Measurements from ENCODE around the gene PTPRU.

The PTPRU gene

DNA sequence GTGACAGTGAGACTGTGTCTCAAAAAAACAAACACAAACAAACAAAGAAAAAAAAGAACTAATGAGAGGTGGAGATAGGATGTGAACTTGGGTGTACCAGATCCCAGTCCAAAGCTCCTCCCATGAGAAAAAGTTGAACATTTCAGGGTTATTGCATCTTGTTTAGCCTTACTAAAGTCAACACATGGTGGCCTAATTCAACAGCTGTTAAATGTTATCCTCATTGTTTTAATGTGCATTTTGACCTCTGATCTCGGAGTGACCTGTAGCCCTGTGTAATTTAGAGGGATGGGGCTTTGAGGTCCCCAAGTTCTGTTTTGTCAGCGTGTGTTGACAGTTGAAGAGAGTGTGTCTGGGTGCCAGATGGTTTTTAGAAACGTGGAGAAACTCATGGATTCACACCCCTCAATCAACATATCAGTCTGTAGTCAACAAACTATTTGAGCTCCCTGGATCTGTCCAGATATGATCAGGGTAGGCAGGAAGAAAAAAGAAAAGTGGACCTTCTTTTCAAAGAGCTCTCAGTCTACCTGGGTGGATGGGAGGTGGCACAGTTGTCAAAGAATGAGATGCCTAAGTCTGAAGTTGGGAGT lies 34.7 kb downstream of the PTPRU start:
- DNase-seq = no peak

DNA sequence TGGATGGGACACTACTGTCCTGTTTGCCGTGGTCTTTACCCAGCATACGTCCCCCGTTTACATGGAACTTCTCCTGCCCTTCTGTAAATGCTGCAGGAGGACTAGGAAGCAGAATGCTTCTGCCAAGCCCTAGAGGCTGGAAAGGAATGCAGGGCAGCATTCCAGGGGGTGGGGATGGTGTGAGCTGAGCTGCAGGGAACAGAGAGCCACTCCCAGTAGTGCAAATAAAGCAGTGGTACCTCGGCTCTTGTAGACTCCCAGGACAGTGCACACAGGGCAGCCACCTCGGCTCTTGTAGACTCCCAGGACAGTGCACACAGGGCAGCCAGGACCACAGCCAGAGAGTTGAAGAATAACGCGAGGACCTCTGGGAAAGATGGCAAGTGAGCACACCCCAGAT lies 35.4 kb downstream of the PTPRU start:
- no peak for DNase-seq

DNA sequence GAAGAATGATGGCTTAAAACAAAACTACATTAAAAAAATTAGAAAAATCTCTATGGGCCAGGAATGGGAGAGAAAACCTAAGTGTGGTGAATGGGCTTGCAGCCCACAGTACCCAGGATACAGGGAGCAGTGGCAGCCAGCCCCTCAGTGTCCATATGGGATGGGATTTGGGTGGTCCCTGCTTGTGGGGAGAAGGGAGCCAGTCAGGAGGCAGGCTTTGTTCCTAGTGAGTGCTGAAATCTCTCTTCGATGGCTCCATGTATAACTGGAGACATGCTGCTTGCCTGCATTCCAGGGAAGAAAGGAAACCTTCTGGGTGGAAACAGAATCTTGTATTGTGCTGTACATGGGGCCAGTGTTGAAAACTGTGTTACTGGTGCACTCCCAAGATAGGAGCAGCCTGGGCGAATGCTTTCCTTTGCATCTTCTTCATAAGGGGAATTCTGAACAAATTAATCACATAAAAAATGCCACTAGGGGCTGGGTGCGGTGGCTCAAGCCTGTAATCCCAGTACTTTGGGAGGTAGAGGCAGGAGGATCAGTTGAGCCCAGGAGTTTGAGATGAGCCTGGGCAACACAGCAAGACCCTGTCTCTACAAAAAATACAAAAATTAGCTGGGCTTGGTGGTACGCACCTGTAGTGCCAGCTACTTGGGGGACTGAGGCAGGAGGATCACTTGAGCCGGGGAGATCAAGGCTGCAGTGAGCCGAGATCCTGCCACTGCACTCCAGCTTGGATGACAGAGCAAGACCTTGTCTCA lies 36.0 kb downstream of the PTPRU start:
- no peak for DNase-seq

DNA sequence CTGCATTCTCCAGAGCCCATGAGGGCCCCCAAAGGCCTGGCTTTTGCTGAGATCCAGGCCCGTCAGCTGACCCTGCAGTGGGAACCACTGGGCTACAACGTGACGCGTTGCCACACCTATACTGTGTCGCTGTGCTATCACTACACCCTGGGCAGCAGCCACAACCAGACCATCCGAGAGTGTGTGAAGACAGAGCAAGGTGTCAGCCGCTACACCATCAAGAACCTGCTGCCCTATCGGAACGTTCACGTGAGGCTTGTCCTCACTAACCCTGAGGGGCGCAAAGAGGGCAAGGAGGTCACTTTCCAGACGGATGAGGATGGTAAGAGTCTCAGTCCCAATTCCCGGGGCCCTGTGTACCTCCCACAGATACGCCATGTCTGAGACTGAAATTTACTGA lies 39.1 kb downstream of the PTPRU start:
- no peak for DNase-seq

DNA sequence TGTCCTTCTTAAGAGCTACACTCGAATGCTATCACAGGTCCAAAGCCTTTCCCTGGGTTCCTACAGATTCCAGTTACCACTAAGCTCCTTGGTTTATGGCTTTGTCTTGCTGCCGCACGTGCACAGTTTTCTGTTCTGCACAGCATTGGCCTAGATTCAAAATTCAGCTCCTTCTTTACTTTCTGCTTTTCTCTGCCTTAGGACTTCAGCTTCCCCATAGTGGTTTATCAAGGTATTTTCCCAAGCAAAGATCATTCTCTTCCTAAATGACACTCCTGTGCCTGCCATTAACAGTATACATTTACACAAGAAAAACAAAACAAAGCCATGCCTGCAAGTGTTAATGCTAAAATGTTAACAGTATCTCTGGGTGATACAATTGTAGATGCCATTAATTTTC lies 41.8 kb downstream of the PTPRU start:
- no peak for DNase-seq

DNA sequence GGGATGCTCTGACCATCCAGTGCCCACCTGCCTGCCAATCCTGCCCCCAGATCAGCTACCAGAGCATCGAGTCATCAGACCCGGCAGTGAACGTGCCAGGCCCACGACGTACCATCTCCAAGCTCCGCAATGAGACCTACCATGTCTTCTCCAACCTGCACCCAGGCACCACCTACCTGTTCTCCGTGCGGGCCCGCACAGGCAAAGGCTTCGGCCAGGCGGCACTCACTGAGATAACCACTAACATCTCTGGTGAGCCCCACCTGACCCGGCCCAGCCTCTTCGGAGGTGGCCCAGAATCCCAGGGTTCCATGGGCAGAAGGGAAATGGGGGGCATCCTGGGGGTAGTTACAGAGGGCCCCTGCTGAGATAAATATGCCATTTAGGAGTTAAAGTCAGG lies 43.1 kb downstream of the PTPRU start:
- DNase-seq = no peak

DNA sequence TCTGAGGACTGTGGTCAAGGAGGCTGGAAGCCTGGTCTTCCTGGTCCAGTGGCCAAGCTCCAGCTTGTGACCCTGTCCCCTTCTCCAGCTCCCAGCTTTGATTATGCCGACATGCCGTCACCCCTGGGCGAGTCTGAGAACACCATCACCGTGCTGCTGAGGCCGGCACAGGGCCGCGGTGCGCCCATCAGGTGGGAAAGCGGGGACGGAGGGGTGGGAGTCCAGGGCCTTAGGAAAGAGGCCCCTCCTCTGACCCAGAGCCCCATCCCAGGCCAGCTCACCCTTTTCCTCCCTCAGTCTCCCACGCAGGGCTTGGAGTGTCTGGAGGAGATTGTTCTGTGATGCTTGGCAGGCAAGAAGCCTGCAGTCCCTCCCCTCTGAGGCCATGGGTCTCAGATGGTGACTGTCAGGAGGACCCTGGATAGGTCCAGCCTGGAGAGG lies 43.6 kb downstream of the PTPRU start:
- no peak for DNase-seq

DNA sequence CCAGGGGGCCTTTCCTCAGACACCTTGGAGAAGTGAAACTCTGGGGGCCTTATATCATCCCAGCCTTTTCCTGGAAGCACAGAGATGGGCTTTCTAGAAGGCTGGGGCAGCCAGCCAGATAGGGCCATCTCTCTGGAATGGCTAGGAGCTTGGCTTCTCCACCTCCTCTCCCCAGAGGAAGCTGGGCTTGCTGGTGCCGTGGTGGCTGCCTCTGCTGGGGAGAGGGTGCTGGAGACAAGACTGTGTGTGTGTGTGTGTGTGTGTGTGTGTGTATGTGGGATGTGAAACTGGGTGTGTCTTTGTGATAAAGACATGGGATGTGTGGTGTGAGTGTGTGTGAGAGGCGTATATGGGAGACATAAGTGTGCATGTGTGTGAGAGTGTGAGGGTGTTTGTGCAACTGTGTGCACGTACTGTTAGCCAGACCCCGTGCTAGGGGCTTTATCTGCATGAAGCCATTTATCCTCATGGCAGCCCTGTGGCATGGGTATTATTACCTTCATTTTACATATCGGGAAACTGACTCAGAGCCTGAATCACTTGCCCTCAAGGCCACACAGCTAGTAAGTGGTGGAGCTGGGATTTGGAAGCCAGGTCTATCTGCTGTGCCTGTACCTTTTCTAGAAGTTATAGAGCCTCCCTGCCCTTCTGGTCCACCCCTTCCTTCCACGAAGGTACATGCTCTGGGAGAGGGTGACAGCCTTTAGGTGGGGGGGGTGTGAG lies 44.2 kb downstream of the PTPRU start:
- no peak for DNase-seq

DNA sequence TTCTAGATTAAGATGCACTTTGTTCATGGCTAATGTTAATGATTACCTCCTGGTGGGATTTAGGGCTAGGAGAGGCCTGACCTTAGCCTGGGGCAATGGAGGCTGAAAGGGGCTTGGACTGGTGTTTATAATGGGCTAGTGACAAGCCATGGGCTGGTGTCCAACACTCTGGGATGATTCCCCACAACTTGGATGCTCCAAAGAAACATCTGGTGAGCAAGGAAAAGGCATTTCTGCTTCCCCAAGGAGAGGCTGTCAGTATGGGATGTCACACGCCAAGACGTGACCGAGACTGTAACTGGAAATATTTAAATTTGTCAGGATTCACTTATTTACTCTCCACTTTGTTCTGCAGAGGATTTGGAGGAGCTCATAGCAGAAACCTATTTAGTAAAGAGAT lies 45.2 kb downstream of the PTPRU start:
- no peak for DNase-seq

DNA sequence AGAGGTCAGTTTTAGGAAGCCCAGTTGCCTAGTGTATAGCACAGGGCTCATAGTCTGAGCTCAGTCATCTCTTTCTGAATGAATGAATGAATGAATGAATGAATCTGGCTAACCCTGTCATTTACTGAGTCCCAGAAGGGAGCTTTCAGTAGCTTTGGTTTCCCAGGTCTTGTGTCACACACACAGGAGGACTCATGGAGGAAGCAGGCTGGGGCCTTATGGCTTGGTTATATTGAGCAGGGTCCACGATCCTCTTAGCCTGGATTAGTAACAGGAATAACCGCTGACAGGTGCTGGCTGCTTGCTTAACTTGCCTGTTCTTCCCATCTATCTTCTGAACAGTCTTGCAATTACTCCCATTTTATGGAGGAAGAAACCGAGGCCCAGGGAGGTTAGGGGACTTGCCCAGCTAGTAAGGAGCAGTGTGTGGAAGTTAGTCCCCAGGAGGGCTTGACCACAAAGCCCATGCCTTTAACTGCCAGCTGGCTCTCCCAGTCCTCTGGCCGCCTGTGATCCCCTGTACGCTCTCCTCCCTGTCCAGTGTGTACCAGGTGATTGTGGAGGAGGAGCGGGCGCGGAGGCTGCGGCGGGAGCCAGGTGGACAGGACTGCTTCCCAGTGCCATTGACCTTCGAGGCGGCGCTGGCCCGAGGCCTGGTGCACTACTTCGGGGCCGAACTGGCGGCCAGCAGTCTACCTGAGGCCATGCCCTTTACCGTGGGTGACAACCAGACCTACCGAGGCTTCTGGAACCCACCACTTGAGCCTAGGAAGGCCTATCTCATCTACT lies 46.0 kb downstream of the PTPRU start:
- no peak for DNase-seq

DNA sequence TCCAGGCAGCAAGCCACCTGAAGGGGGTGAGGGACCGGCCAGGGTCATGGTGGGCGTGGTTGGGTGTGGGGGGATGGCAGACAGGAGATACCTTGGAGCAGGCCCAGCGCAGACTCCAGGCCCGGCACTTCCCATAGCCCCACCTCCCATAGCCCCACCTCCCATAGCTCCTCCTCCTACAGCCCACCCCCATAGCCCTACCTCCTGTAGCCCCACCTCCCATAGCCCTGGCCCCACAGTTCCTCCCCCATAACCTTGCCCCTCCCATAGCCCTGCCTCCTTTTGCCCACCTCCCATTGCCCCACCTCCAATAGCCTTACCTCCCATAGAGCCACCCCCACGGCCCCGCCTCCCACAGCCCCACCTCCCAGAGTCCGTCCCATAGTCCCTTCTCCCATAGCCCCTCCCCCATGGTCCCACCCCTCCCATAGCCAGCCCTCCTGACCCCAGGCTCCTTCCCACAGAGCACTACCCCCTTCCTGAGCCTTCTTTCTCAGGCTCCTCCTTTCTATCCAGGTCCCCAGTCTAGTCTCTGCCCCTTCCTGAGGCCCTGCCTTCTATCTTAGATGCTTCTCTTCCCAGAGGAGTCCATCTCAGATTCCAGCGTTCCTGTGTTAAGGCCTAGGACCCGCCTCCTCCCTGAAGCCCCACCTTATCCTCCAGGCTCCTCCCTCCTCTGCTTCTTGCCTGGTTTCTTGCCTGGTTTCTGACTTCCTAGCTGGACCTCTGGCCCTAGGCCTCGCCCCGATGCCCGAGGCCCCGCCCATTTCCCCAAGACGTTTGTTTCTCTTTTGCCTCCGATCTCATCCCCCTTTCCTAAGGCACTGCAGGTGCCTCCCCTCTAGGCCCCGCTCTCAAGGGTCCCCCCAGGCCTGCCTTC lies 46.8 kb downstream of the PTPRU start:
- DNase-seq = no peak

DNA sequence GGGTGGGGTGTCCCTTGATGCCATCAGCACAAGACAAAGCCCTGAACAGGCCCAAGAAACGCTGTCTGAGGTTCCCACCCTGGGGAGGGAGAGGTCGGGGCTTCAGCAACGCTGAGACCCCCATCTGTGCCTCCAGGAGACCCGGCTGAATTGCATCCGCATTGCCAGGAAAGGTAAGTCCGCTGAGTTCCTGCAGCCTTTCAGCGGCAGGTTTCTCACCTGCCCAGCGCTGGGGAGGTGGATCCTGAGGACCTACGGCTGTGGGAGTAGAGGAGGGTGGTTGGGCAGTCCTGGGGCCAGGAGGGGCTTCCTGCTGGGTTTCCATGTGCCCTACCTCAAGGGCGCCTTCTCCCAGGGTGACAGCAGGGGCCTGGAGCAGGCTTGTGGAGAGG lies 47.5 kb downstream of the PTPRU start:
- DNase-seq = no peak

DNA sequence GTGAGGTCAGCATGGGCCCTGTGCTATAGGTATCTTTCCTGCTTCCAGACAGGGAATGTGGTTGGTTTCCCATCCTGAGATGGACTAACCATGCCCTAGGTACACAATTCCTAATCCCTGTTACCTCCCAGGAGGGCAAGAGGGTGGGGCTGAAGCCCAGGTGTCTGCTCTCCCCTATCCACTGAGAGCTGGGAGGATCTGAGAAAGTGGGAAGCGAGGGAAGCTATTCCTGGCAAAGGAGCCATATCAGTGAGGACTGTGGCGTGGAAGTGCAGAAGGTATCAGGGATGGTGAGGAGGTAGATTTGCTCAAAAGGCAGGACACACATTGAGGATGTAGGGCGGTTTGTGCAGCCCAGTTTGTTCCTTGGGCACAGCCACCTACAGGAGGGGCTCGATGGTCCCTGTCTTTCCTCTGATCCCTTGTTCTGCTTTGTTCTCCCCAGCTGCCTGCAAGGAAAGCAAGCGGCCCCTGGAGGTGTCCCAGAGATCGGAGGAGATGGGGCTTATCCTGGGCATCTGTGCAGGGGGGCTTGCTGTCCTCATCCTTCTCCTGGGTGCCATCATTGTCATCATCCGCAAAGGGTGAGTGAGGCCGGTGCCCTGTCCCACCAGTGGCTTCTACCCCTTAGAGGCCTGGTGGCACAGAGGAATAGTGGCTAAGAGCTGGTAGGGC lies 48.1 kb downstream of the PTPRU start:
- DNase-seq = no peak

DNA sequence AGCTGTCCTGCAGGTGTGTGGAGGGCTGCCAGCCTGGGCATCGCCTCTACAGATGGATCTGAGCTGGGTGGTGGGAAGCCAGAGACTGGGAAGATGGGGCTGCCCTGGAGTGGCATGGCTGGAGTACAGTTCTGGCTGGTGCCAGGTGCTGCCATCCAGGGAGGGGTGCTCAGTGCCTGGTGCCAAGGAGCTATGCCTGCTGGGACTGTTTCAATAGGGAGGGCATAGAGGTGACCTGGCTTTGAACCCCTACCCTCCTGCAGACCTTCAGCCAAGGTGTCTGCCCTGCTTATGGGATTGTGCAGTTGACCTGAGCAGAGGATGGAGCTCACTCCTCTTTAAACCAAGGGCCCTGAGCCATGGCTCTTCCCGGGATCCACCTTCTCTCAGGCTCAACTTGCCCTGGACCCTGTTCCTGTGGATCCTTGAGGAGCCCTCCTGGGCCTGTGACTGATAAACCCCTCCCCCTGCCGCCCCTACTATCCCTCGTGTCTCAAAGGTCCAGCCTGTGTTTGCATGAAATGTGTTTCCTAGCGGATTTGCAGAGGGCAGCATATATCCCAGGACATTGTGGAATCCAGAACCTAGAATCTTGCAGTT lies 48.7 kb downstream of the PTPRU start:
- no peak for DNase-seq

DNA sequence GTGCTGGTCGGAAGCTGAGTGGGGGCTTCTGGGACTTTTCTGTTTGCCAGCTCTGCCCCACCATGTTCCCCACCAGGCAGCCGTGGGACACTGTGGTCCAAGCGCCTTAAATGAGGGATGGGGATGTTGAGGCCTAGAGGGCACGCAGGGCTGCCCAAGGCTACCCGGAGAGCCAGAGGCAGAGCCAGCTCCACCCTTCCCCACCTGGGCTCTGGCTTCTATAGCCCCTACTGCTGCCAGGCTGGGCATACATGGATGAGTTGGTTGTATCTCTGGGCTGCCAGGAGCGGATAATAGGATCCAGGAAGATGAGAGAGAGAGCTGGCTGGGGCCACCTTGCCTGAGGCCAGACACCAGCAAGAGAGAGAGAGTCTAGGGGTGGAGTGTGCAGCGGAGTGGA lies 49.4 kb downstream of the PTPRU start:
- no peak for DNase-seq

DNA sequence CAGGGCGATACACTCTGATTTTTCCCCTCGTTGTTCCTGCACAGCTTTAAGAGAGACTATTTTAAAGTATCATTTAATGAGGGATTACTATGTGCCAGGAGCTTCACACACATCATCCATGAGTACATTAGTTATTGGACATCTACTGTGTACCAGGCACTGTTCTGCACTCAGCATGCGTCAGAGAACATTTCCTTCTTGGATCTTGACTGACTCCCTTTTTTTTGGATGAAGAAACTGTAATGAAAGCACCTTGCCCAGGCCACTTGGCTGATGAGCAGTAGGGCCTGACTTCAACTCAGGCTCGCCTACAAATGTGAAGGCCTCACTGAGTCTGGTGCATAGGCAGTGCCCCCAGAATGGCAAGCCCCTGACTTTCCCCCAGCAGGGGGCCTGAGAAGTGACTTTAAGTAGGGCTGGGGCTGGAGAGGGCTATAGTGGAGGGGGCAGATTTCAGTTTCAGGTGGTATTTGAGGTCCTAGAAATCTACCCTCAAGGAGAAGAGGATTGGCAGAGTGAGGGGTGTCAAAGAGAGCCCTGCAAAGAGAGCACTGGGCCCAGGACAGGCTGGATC lies 50.0 kb downstream of the PTPRU start:
- DNase-seq = no peak

DNA sequence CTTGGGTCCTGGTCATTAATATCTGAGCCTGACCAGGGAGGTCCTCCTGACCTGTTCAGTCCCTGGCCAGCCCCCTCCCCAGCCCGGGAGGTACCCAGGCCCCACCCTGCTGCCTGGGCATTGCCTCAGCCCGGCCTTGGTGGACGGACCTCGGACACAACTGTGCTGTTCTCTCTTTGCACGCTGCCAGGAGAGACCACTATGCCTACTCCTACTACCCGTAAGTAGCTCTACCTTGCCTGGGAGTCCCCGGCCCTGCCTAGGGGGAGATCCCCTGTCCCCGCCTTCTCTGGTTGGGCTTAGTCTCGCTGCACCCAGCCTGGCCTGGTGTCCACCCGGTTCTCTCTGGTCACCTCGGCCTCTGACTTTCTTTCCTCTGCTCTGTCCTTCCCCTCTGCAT lies 53.2 kb downstream of the PTPRU start:
- no peak for DNase-seq

DNA sequence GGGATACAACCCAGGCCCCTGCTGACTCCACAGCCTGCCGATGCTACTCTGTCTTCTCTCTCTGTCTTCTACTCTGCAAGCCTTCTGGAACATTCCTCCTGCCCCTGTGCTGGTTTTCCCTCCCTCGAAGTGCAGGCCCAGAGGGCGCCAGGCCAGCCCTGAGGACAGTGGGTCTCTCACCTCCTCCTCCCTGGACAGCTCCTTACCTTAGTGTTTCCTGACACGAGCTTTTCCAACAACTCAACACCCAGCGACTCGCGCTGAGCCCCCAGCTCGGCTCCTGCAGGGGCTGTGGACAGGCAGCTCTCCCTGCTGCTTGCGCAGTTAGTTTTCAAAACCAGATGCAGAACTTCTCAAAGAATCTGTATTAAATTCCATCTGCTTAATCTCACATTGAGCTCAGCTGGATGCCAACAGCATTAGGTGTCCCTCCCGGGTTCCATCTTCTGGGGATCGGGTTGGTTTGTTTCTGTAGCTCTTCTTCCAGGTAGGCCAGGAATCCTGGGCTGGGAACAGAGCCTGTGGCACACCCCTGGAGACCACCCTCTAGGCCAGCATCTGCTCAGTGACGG lies 54.2 kb downstream of the PTPRU start:
- DNase-seq = no peak

DNA sequence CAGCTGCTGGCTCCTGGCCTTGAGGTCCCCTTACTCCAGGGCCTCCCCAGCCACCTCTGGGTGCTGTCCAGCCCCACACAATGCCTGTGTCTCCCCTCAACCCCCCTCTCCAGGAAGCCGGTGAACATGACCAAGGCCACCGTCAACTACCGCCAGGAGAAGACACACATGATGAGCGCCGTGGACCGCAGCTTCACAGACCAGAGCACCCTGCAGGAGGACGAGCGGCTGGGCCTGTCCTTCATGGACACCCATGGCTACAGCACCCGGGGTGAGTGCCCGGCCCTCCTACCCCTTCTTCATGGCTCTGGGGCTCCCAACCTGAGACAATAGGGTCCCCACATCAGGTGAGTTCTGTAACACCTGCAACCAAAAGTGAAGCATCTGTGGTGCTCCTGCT lies 55.4 kb downstream of the PTPRU start:
- no peak for DNase-seq

DNA sequence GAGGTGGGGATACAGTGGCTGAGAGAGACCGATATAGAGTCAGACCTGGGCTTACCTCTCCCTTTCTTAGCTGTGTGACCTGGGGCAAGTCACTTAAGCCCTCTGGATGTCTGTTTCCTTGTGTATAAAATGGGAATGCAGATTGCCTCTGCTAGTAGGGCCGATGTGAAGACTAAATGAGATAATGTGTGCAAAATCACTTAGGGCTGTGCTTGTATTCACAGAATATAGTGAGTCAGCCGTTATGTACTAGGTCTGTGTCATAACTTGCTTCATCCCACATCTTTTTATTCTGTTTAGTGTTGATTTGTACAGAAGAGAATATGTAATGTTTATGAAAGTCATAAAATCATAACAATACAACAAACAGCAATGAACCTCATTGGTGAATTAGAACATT lies 56.0 kb downstream of the PTPRU start:
- no peak for DNase-seq

DNA sequence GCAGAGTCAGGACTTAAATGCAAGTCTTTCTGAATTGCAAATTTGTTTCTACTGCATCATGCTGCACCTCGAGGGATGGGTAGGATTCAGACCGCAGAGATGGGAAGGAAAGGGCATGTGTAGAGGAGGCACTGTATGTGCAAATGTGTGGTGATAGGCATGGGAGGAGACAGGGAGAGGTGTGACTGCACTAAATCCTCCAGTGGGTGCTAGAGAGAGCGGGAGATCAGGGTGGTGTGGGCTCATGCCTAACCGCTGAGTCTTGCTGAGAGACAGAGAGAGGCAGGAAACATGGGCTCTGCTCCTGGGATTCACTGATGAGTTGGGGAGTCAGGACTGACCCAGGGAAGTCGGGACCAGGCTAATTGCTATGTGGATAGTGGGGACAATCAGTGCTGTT lies 61.1 kb downstream of the PTPRU start:
- no peak for DNase-seq

Data from NCI-H510A treated with DMSO at 0.1 percent for 48 hours (cell line).